Activated CD8-positive, alpha-beta T cell treated with anti-CD3 and anti-CD28 coated beads for 36 hours (primary cell): Measurements from ENCODE around the gene C10orf71. TPM values are rescaled to one million over a fixed set of nuclear protein-coding genes. Genes with fewer than 3 reads are reported as not detected.

Source experiments
- ATAC-seq: fragments of 200-7000 bp; cut with Tn5 transposase; one replicate; pipeline ENCODE4 v1.10.0; 2021; ENCODE audit warnings: mild to moderate bottlenecking, moderate library complexity
- CTCF ChIA-PET: fragments of 350-600 bp; sonication (Branson Sonifier 250); formaldehyde crosslinking; loops from one replicate; lab custom pipeline; 2021; ENCODE audit warnings: antibody characterized with exemption; lab: Charles Lee
- POLR2A ChIA-PET: fragments of 350-600 bp; sonication (Branson Sonifier 250); formaldehyde crosslinking; loops from one replicate; lab custom pipeline; 2021; ENCODE audit warnings: antibody characterized with exemption; lab: Charles Lee
- DNase-seq: peaks from one replicate; pipeline ENCODE4 v3.0.0-alpha.2; 2020
- H3K27ac Mint-ChIP-seq: one replicate; pipeline ENCODE4 v1.8.0; 2021; ENCODE audit warnings: mild to moderate bottlenecking, mixed read lengths
- H3K27me3 Mint-ChIP-seq: one replicate; pipeline ENCODE4 v1.8.0; 2021; ENCODE audit warnings: mixed read lengths
- H3K36me3 Mint-ChIP-seq: one replicate; pipeline ENCODE4 v1.8.0; 2021; ENCODE audit warnings: low read depth, mixed read lengths
- H3K4me1 Mint-ChIP-seq: one replicate; pipeline ENCODE4 v1.8.0; 2021; ENCODE audit warnings: low read depth, mixed read lengths
- H3K4me3 Mint-ChIP-seq: one replicate; pipeline ENCODE4 v1.8.0; 2021; ENCODE audit warnings: mild to moderate bottlenecking, moderate library complexity, mixed read lengths
- H3K9me3 Mint-ChIP-seq: one replicate; pipeline ENCODE4 v1.8.0; 2021; ENCODE audit warnings: mixed read lengths
- CTCF ChIP-seq: fragments of 200-600 bp; IDR thresholded peaks from one replicate; pipeline ENCODE4 v1.8.0; 2022; ENCODE audit warnings: antibody characterized with exemption, mild to moderate bottlenecking
- intact Hi-C: fragments of 100-400 bp; cut with micrococcal nuclease; formaldehyde crosslinking; loops from one replicate; pipeline ENCODE4 v1.10.0; 2022
- total RNA-seq, 2 experiments: library from RNA; stranded (reverse); gene quantifications; one replicate each; pipeline ENCODE4 v1.2.3, GENCODE V29; 2021

C10orf71 gene
- total RNA-seq, 2 experiments from 2014 or later, result not detected

- peaks cover 5% of the 10 kb centered on the region for H3K9me3 Mint-ChIP-seq
- no peak for ATAC-seq
- ChIA-PET CTCF (no interaction called here), POLR2A (no interaction called here)
- no peak overlapping the region for H3K4me3 Mint-ChIP-seq
- no peaks in the 10 kb centered on the region for H3K36me3 Mint-ChIP-seq
- H3K4me1 Mint-ChIP-seq, result no peaks in the 10 kb centered on the region
- no peak for TF ChIP-seq CTCF
- no peak for DNase-seq
- peaks cover 3% of the 10 kb centered on the region for H3K27me3 Mint-ChIP-seq
- H3K27ac Mint-ChIP-seq, result no peak overlapping the region
- intact Hi-C loops, result no loop called here
These were observed 48.4 kb downstream of the C10orf71 start for GRCh38 chr10:49347342-49347741.

GRCh38 chr10:49347827-49348226 lies 48.9 kb downstream of the C10orf71 start:
- DNase-seq (no peak), ATAC-seq (no peak)
- POLR2A ChIA-PET, result no interaction called here
- Mint-ChIP-seq H3K27me3 (peaks cover 3% of the 10 kb centered on the region), H3K27ac (no peak overlapping the region), H3K36me3 (no peaks in the 10 kb centered on the region), H3K9me3 (peaks cover 5% of the 10 kb centered on the region), H3K4me1 (no peaks in the 10 kb centered on the region), H3K4me3 (no peak overlapping the region)
- intact Hi-C loops, result no loop called here
- CTCF ChIA-PET, result no interaction called here
- no peak for TF ChIP-seq CTCF

GRCh38 chr10:49348593-49348992 lies 49.6 kb downstream of the C10orf71 start:
- Mint-ChIP-seq H3K27me3 (peaks cover 3% of the 10 kb centered on the region), H3K27ac (no peak overlapping the region), H3K4me1 (no peaks in the 10 kb centered on the region), H3K9me3 (peaks cover 5% of the 10 kb centered on the region), H3K36me3 (no peaks in the 10 kb centered on the region), H3K4me3 (no peak overlapping the region)
- no peak for TF ChIP-seq CTCF
- ATAC-seq (no peak), DNase-seq (no peak)
- ChIA-PET CTCF (no interaction called here), POLR2A (no interaction called here)
- intact Hi-C loops, result no loop called here

GRCh38 chr10:49349390-49349789 lies 50.4 kb downstream of the C10orf71 start:
- ATAC-seq (no peak), DNase-seq (no peak)
- POLR2A ChIA-PET, result no interaction called here
- Mint-ChIP-seq H3K36me3 (no peaks in the 10 kb centered on the region), H3K27ac (no peak overlapping the region), H3K4me1 (no peaks in the 10 kb centered on the region), H3K27me3 (no peaks in the 10 kb centered on the region), H3K9me3 (peaks cover 5% of the 10 kb centered on the region), H3K4me3 (no peak overlapping the region)
- CTCF ChIA-PET, result no interaction called here
- intact Hi-C loops, result no loop called here
- TF ChIP-seq CTCF, result no peak

- no peaks in the 10 kb centered on the region for H3K36me3 Mint-ChIP-seq
- no peak for TF ChIP-seq CTCF
- DNase-seq, result no peak
- no peaks in the 10 kb centered on the region for H3K4me1 Mint-ChIP-seq
- H3K27me3 Mint-ChIP-seq, result no peaks in the 10 kb centered on the region
- no peak for ATAC-seq
- POLR2A ChIA-PET, result interaction anchor here (1.0 kb wide), 1 partner anchor 12 kb away, joined by 3 read pairs; no protein-coding TSS in a partner anchor
- CTCF ChIA-PET, result no interaction called here
- no peak overlapping the region for H3K4me3 Mint-ChIP-seq
- peaks cover 5% of the 10 kb centered on the region for H3K9me3 Mint-ChIP-seq
- no peak overlapping the region for H3K27ac Mint-ChIP-seq
- intact Hi-C loops, result no loop called here
These were observed 51.2 kb downstream of the C10orf71 start for GRCh38 chr10:49350138-49350537.
